Gastrocnemius medialis (tissue), 4 donors: ENCODE data around the gene NDUFAF3. TPM values are rescaled to one million over a fixed set of nuclear protein-coding genes. Genes with fewer than 3 reads are reported as not detected.

Source experiments
- ATAC-seq, 2 donors: fragments of 150-250 bp; one replicate each; pipeline ENCODE4 v1.9.1; 2016
- DNase-seq, 2 donors: peaks; one replicate each; pipeline ENCODE4 v3.0.0-alpha.2; 2019
- H3K27ac ChIP-seq, 4 donors: fragments of 200-600 bp; sonication (generic); 1 replicate in 1 of 4; 2 replicates in 3 of 4; pipeline ENCODE4 v1.5.1; 2016 to 2018; ENCODE audit warnings: mild to moderate bottlenecking in 2 of 4, moderate library complexity in 1 of 4
- H3K27me3 ChIP-seq, 3 donors: fragments of 200-600 bp; sonication (generic) in 2 of 3; 1 replicate in 1 of 3; 2 replicates in 2 of 3; pipeline versions ENCODE4 v1.5.1 to v1.6.0; 2016 to 2019; ENCODE audit warnings: mild to moderate bottlenecking in 1 of 3, moderate library complexity in 1 of 3
- H3K36me3 ChIP-seq, 2 donors: fragments of 200-600 bp; sonication (generic) in 1 of 2; one replicate each; pipeline ENCODE4 v1.5.1; 2017 to 2018
- H3K4me1 ChIP-seq, 2 donors: fragments of 200-600 bp; sonication (generic) in 1 of 2; one replicate each; pipeline ENCODE4 v1.5.1; 2016 to 2017; ENCODE audit warnings: mild to moderate bottlenecking in 2 of 2
- H3K4me3 ChIP-seq, 4 donors: fragments of 200-600 bp; sonication (generic) in 3 of 4; 1 replicate in 1 of 4; 2 replicates in 3 of 4; pipeline ENCODE4 v1.5.1; 2016 to 2019; ENCODE audit warnings: mild to moderate bottlenecking in 2 of 4
- H3K9me3 ChIP-seq, 3 donors: fragments of 200-600 bp; sonication (generic) in 2 of 3; 1 replicate in 1 of 3; 2 replicates in 2 of 3; pipeline ENCODE4 v1.5.1; 2016 to 2019
- CTCF ChIP-seq, 5 experiments: fragments of 450-650 bp in 3 of 5; fragments of 200-600 bp in 2 of 5; sonication (generic) in 2 of 5; IDR thresholded peaks in 4 of 5; conservative IDR thresholded peaks in 1 of 5; 1 replicate in 4 of 5; 2 replicates in 1 of 5; pipeline ENCODE4 v1.5.1; 2016 to 2019; ENCODE audit warnings: antibody characterized with exemption in 5 of 5, mild to moderate bottlenecking in 3 of 5, moderate library complexity in 3 of 5
- POLR2A ChIP-seq, 2 donors: fragments of 450-650 bp; IDR thresholded peaks; one replicate each; pipeline ENCODE4 v1.6.1; 2017; ENCODE audit warnings: antibody characterized with exemption in 2 of 2, mild to moderate bottlenecking in 2 of 2, moderate library complexity in 2 of 2
- in situ Hi-C, 4 donors: fragments of 200-750 bp; cut with MboI; loops; one replicate each; pipeline versions ENCODE4 v1.15.0 to v1.8.0; 2017; ENCODE audit warnings: low sequenced_read_pairs in 4 of 4
- intact Hi-C: fragments of 100-400 bp; cut with DNase I; formaldehyde crosslinking; loops from one replicate; pipeline ENCODE4 v1.15.1; 2023; ENCODE audit warnings: low total_unique reads
- total RNA-seq, 4 donors: library from RNA; depleted of rRNA; stranded (reverse); fragments of >200 nt; gene quantifications; one replicate each; pipeline versions ENCODE4 v1.1.0 to v1.2.3, GENCODE V29; 2016

Gene NDUFAF3
- total RNA-seq, result 100 to 1,000 TPM; 129 to 181 (median 148) TPM

- Histone ChIP-seq H3K36me3 (peaks cover 0 to 40% of the 10 kb centered on the region in 2 donors), H3K4me3 (peak within 1 kb of the TSS; percentile 77 to 97 (median 90)), H3K4me1 (peaks cover 42 to 51% of the 10 kb centered on the region in 2 donors), H3K27ac (peak within 1 kb of the TSS; percentile 97 to 100 (median 98)), H3K9me3 (no peaks in the 10 kb centered on the region), H3K27me3 (no peaks in the 10 kb centered on the region)
- in situ Hi-C loops (no loop called here), intact Hi-C loops (loop anchor here (1.0 to 5.0 kb wide), 4 partner anchors 15 to 650 kb away; partner anchors contain the start of genes APEH, LAMB2, QRICH1 and WDR6)
- ATAC-seq (peak; percentile 76 to 79), DNase-seq (peak; percentile 91 to 95)
- TF ChIP-seq POLR2A (IDR thresholded peaks at IDR 0.05), result peak in 1 of 2 donors; percentile 87
- TF ChIP-seq CTCF (IDR thresholded peaks at IDR 0.05 in 4 of 5, conservative IDR thresholded peaks at IDR 0.05 in 1 of 5), result peak; percentile 96 to 99 (median 99)
Measured at GRCh38 chr3:49021813-49022687, at the start of gene NDUFAF3. Gene NDUFAF3 (plus strand): TSS chr3:49022121. CDS start chr3:49022145, 24 bp downstream.

- no peak overlapping the region for H3K4me3 ChIP-seq
- no peaks in the 10 kb centered on the region for H3K27me3 ChIP-seq
- DNase-seq, result no peak
- no peak for ATAC-seq
- no peak for TF ChIP-seq POLR2A (IDR thresholded peaks at IDR 0.05)
- no peak for TF ChIP-seq CTCF (IDR thresholded peaks at IDR 0.05 in 4 of 5, conservative IDR thresholded peaks at IDR 0.05 in 1 of 5)
- peaks cover 3 to 97% of the 10 kb centered on the region in 2 donors for H3K36me3 ChIP-seq
- intact Hi-C loops, result no loop called here
- in situ Hi-C loops, result no loop called here
- H3K9me3 ChIP-seq, result no peaks in the 10 kb centered on the region
- H3K4me1 ChIP-seq, result peaks cover 2% of the 10 kb centered on the region in 2 donors
- H3K27ac ChIP-seq, result no peak overlapping the region
Measured at GRCh38 chr3:48974076-48974864, 47.7 kb upstream of the NDUFAF3 start.

- no peaks in the 10 kb centered on the region for H3K4me1 ChIP-seq
- in situ Hi-C loops, result no loop called here
- no peak overlapping the region for H3K27ac ChIP-seq
- intact Hi-C loops, result no loop called here
- H3K4me3 ChIP-seq, result no peak overlapping the region
- TF ChIP-seq POLR2A (IDR thresholded peaks at IDR 0.05), result no peak
- no peak for TF ChIP-seq CTCF (IDR thresholded peaks at IDR 0.05 in 4 of 5, conservative IDR thresholded peaks at IDR 0.05 in 1 of 5)
- ATAC-seq, result no peak
- no peaks in the 10 kb centered on the region for H3K27me3 ChIP-seq
- no peak for DNase-seq
- peaks cover 11 to 98% of the 10 kb centered on the region in 2 donors for H3K36me3 ChIP-seq
- H3K9me3 ChIP-seq, result no peaks in the 10 kb centered on the region
Measured at GRCh38 chr3:48979451-48979850, 42.5 kb upstream of the NDUFAF3 start.

- DNase-seq, result no peak
- Histone ChIP-seq H3K4me3 (no peak overlapping the region), H3K27ac (no peak overlapping the region), H3K27me3 (no peaks in the 10 kb centered on the region), H3K9me3 (no peaks in the 10 kb centered on the region), H3K36me3 (peaks cover 11 to 98% of the 10 kb centered on the region in 2 donors), H3K4me1 (no peaks in the 10 kb centered on the region)
- no peak for TF ChIP-seq POLR2A (IDR thresholded peaks at IDR 0.05)
- no peak for TF ChIP-seq CTCF (IDR thresholded peaks at IDR 0.05 in 4 of 5, conservative IDR thresholded peaks at IDR 0.05 in 1 of 5)
- in situ Hi-C loops (no loop called here), intact Hi-C loops (no loop called here)
- no peak for ATAC-seq
Measured at GRCh38 chr3:48980295-48980694, 41.6 kb upstream of the NDUFAF3 start.
